Body of pancreas (tissue), 4 donors: ENCODE data around the gene NEMP2.

ENCODE experiments used
- CTCF ChIP-seq, 7 experiments: fragments of 450-650 bp in 4 of 7; fragments of 200-600 bp in 3 of 7; sonication (generic) in 3 of 7; IDR thresholded peaks; one replicate each; pipeline ENCODE4 v1.5.1; 2016 to 2019; ENCODE audit warnings: antibody characterized with exemption in 7 of 7
- POLR2A ChIP-seq, 3 donors: fragments of 450-650 bp; IDR thresholded peaks; one replicate each; pipeline ENCODE4 v1.6.1; 2016; ENCODE audit warnings: antibody characterized with exemption in 3 of 3, mild to moderate bottlenecking in 2 of 3

- TF ChIP-seq CTCF (IDR thresholded peaks at IDR 0.05), result no peak
- TF ChIP-seq POLR2A (IDR thresholded peaks at IDR 0.05), result no peak
Observed at GRCh38 chr2:190532581-190532980, 1.9 kb downstream of the NEMP2 start.
